Cardiac muscle cell (in vitro differentiated cells and primary cell): ENCODE measurements around the gene INPP4A. TPM values are rescaled to one million over a fixed set of nuclear protein-coding genes. Genes with fewer than 3 reads are reported as not detected.

Experiments used
- DNase-seq, 2 donors: peaks; one replicate each; pipeline versions ENCODE4 v3.0.0 to v3.0.0-alpha.2; 2010 to 2017; ENCODE audit warnings: low read depth in 1 of 2, low spot score in 1 of 2
- H3K27ac ChIP-seq: fragments of 200-600 bp; sonication (generic); 2 replicates; pipeline ENCODE4 v1.5.1; 2016
- H3K27me3 ChIP-seq: fragments of 200-600 bp; sonication (generic); 2 replicates; pipeline ENCODE4 v1.6.0; 2016; ENCODE audit warnings: control low read depth
- H3K36me3 ChIP-seq: fragments of 200-600 bp; sonication (generic); 2 replicates; pipeline ENCODE4 v1.5.1; 2016; ENCODE audit warnings: control low read depth
- H3K4me1 ChIP-seq: fragments of 200-600 bp; sonication (generic); 2 replicates; pipeline ENCODE4 v1.8.1; 2017; ENCODE audit warnings: low read depth, mild to moderate bottlenecking, mixed run types
- H3K4me3 ChIP-seq: fragments of 200-600 bp; sonication (generic); 2 replicates; pipeline ENCODE4 v1.5.1; 2016; ENCODE audit warnings: mild to moderate bottlenecking
- H3K9me3 ChIP-seq: fragments of 200-600 bp; sonication (generic); 2 replicates; pipeline ENCODE4 v1.5.1; 2017; ENCODE audit warnings: low read depth, mild to moderate bottlenecking, control low read depth
- polyA plus RNA-seq: library from polyadenylated mRNA; unstranded; fragments of >200 nt; fragmentation: Nextera tagmentation; extraction: Ambion mirVana; gene quantifications from 2 replicates; pipeline ENCODE4 v1.2.1, GENCODE V29; 2016
- total RNA-seq: library from RNA; depleted of rRNA; stranded (reverse); fragments of >200 nt; gene quantifications from 2 replicates; pipeline ENCODE4 v1.2.3, GENCODE V29; 2016
- TF ChIP-seq, protein P1 (sequence below): IDR thresholded peaks from 2 replicates; pipeline ENCODE4 v1.5.1; 2012; ENCODE audit warnings: low read depth, mild to moderate bottlenecking, low read length

Gene INPP4A
- total and polyA plus RNA-seq, 2 experiments from 2014 or later, result 11.6 to 25.0 TPM

DNA sequence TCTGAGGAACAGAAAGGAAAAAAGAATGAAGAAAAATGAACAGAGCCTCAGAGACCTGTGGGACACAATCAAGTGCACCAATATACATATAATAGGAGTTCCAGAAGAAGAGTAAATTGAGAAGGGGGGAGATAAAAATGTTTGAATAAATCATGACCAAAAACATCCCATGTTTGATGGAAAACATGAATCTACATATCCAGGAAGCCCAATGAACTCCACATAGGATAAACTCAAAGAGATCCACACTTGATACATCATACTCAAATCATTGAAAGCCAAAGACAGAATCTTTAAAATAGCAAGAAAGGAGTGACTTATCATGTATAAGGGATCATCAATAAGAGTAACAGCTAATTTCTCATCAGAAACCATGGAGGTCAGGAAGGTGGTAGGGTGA, 83.7 kb downstream of the INPP4A start:
- TF ChIP-seq, protein P1, sequence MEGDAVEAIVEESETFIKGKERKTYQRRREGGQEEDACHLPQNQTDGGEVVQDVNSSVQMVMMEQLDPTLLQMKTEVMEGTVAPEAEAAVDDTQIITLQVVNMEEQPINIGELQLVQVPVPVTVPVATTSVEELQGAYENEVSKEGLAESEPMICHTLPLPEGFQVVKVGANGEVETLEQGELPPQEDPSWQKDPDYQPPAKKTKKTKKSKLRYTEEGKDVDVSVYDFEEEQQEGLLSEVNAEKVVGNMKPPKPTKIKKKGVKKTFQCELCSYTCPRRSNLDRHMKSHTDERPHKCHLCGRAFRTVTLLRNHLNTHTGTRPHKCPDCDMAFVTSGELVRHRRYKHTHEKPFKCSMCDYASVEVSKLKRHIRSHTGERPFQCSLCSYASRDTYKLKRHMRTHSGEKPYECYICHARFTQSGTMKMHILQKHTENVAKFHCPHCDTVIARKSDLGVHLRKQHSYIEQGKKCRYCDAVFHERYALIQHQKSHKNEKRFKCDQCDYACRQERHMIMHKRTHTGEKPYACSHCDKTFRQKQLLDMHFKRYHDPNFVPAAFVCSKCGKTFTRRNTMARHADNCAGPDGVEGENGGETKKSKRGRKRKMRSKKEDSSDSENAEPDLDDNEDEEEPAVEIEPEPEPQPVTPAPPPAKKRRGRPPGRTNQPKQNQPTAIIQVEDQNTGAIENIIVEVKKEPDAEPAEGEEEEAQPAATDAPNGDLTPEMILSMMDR, result no peak
- no peak for DNase-seq
- no peaks in the 10 kb centered on the region for H3K9me3 ChIP-seq
- H3K4me3 ChIP-seq, result no peak overlapping the region
- H3K4me1 ChIP-seq, result no peaks in the 10 kb centered on the region
- no peak overlapping the region for H3K27ac ChIP-seq
- no peaks in the 10 kb centered on the region for H3K27me3 ChIP-seq
- no peaks in the 10 kb centered on the region for H3K36me3 ChIP-seq

DNA sequence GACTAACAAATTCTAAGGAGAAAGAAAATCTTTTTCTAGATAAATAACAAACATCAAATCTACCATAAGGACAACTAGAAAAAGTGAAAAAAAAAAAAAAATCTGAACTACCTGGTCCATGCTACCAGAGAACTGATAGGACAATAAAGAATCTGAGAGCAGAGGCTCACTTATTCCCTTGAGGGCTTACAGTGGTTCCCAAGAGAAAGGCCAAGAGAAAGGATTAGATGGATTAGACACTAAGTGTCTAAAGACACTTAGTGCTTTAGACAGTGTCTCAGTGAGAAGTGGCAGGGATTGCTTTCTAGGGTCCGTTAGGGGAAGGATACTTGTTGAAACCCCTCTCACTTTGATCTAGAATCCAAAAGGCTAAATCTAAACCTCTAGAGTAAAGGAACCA, 85.5 kb downstream of the INPP4A start:
- Histone ChIP-seq H3K4me3 (no peak overlapping the region), H3K27me3 (no peaks in the 10 kb centered on the region), H3K9me3 (no peaks in the 10 kb centered on the region), H3K36me3 (no peaks in the 10 kb centered on the region), H3K4me1 (no peaks in the 10 kb centered on the region), H3K27ac (no peak overlapping the region)
- TF ChIP-seq, protein P1, result no peak
- no peak for DNase-seq

DNA sequence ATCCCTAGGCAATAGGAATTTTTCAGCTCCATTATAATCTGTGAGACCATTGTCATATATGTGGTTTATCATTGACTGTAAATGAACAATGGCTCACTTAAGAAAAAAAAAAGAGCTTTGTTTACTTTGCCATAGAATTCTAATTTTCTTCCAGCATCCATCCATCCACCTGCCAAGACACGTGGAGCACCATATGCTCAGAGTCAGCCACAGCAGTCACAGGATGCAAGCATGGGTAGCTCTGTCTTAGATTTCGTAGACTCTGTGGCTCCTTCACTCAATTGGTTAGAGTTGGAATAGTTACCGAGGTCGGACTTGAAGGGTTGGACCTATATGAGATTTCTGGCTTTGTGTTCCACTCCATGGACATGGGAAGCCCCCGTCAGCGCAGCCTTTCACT, 88.1 kb downstream of the INPP4A start:
- Histone ChIP-seq H3K4me1 (no peaks in the 10 kb centered on the region), H3K4me3 (no peak overlapping the region), H3K27ac (no peak overlapping the region), H3K9me3 (no peaks in the 10 kb centered on the region), H3K36me3 (no peaks in the 10 kb centered on the region), H3K27me3 (no peaks in the 10 kb centered on the region)
- no peak for DNase-seq
- TF ChIP-seq, protein P1, result no peak

DNA sequence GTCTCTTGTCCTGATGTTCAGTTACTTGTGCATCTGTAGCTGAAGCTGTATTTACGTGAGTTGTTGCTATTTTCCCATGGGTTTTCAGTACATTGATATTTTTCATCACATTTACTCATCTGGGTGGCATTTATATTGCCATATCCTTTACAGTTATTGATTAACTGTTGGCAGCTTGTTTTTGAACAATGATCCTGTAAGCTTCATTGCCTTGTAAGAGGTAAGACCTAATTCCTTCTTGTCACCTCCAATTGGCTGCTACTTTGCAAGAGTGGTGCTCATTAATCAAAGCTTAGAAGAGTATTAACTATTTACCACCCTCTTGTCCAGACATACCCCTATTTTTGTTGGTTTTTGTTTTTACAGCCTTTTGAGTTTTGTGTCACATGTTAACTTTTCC, 88.9 kb downstream of the INPP4A start:
- Histone ChIP-seq H3K4me3 (no peak overlapping the region), H3K36me3 (no peaks in the 10 kb centered on the region), H3K4me1 (no peaks in the 10 kb centered on the region), H3K27ac (no peak overlapping the region), H3K27me3 (no peaks in the 10 kb centered on the region), H3K9me3 (no peaks in the 10 kb centered on the region)
- TF ChIP-seq, protein P1, result no peak
- no peak for DNase-seq

DNA sequence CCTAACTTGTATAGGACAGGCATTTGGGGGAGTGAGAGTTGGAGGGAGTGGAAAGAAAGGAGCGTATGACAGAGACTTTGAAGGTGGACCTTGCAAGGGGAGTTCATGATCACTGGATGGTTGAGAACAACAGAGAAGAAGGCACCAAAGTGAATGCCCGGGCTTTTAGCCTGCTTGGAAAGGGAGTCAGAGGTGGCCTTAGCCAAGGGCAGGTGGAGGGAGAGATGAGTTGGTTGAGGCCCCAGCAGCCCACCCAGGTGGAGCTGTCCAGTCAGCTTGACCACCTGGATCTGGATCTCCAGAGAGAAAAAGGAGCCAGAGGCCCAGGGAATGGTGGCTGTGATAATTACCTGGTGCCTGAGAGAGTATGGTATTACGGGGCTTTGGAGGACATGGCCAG, 90.1 kb downstream of the INPP4A start:
- H3K4me1 ChIP-seq, result no peaks in the 10 kb centered on the region
- no peak overlapping the region for H3K27ac ChIP-seq
- DNase-seq, result no peak
- no peaks in the 10 kb centered on the region for H3K36me3 ChIP-seq
- H3K9me3 ChIP-seq, result no peaks in the 10 kb centered on the region
- H3K27me3 ChIP-seq, result no peaks in the 10 kb centered on the region
- H3K4me3 ChIP-seq, result no peak overlapping the region
- TF ChIP-seq, protein P1, result no peak
